GM12878 (cell line): ENCODE data around the gene OR10G3. TPM values are rescaled to one million over a fixed set of nuclear protein-coding genes. Genes with fewer than 3 reads are reported as not detected.

Source experiments
- ATAC-seq: fragments of 200-7000 bp; cut with Tn5 transposase; 3 replicates; pipeline ENCODE4 v1.9.1; 2020; ENCODE audit warnings: mild to moderate bottlenecking, moderate library complexity
- BruUV-seq: library from RNA; stranded (reverse); fragments of 400-500 nt; replicated peaks from 2 replicates; lab custom pipeline; 2021; lab: Mats Ljungman, UMichigan
- CTCF ChIA-PET: fragments of 300-600 bp; sonication (Branson Sonifier 250); formaldehyde crosslinking; extraction: SDS; loops from one replicate; lab custom pipeline; 2021; ENCODE audit warnings: inconsistent platforms; lab: Yijun Ruan, JAX
- POLR2A ChIA-PET: fragments of 350-600 bp; formaldehyde crosslinking; extraction: SDS; loops from one replicate; lab custom pipeline; 2021; ENCODE audit warnings: inconsistent platforms; lab: Charles Lee
- RAD21 ChIA-PET: fragments of 300-600 bp; sonication (Branson Sonifier 250); formaldehyde crosslinking; loops from one replicate; lab custom pipeline; 2023; ENCODE audit warnings: antibody characterized with exemption; ENCODE audit not compliant: unreplicated experiment; lab: Charles Lee
- SMC1A ChIA-PET: fragments of 300-600 bp; sonication (Branson Sonifier 250); formaldehyde crosslinking; loops from one replicate; lab custom pipeline; 2023; ENCODE audit not compliant: unreplicated experiment, uncharacterized antibody; lab: Charles Lee
- DNase-seq: peaks from one replicate; pipeline ENCODE4 v3.0.0-alpha.2; 2011; ENCODE audit warnings: low read depth, low spot score
- FAIRE-seq: peaks from 3 replicates; lab custom pipeline; 2011; peaks lifted over from hg19 to GRCh38; lab: Jason Lieb, UNC
- H2AFZ ChIP-seq: 2 replicates; pipeline ENCODE4 v1.6.0; 2011; ENCODE audit warnings: low read depth, low read length, control low read depth; ENCODE audit not compliant: control insufficient read depth
- H3K27ac ChIP-seq: 2 replicates; pipeline ENCODE4 v1.5.1; 2011; ENCODE audit warnings: control low read depth; ENCODE audit not compliant: control insufficient read depth, insufficient read depth
- H3K27me3 ChIP-seq, 2 experiments: replicated peaks in 1 of 2; 2 replicates each; pipeline versions ENCODE4 v1.6.0 to v1.6.1; 2011; ENCODE audit warnings: low read length in 1 of 2; ENCODE audit not compliant: control insufficient read depth in 2 of 2, insufficient read depth in 2 of 2
- H3K36me3 ChIP-seq, 2 experiments: 2 replicates each; pipeline ENCODE4 v1.5.1; 2011; ENCODE audit warnings: low read length in 1 of 2; ENCODE audit not compliant: control insufficient read depth in 2 of 2, insufficient read depth in 2 of 2
- H3K4me1 ChIP-seq: 2 replicates; pipeline ENCODE4 v1.6.1; 2011; ENCODE audit warnings: mild to moderate bottlenecking, low read length, moderate library complexity, mixed read lengths; ENCODE audit not compliant: control insufficient read depth, insufficient read depth
- H3K4me2 ChIP-seq: 2 replicates; pipeline ENCODE4 v1.6.0; 2011; ENCODE audit warnings: control low read depth; ENCODE audit not compliant: control insufficient read depth, insufficient read depth
- H3K4me3 ChIP-seq: fragments of 200-600 bp; sonication (generic); 2 replicates; pipeline ENCODE4 v1.5.1; 2016
- H3K79me2 ChIP-seq: 2 replicates; pipeline ENCODE4 v1.6.0; 2011; ENCODE audit warnings: low read length; ENCODE audit not compliant: control insufficient read depth, insufficient read depth
- H3K9ac ChIP-seq: 2 replicates; pipeline ENCODE4 v1.8.0; 2011; ENCODE audit warnings: low read length, control low read depth, mixed read lengths; ENCODE audit not compliant: control insufficient read depth, insufficient read depth
- H3K9me3 ChIP-seq: replicated peaks from 3 replicates; pipeline ENCODE4 v1.5.1; 2011; ENCODE audit warnings: mild to moderate bottlenecking, low read length; ENCODE audit not compliant: control insufficient read depth, insufficient read depth
- H4K20me1 ChIP-seq: 2 replicates; pipeline ENCODE4 v1.6.0; 2011; ENCODE audit not compliant: control insufficient read depth, insufficient read depth
- CHD1 ChIP-seq: IDR thresholded peaks from 2 replicates; pipeline ENCODE4 v1.6.1; 2012; ENCODE audit warnings: low read depth, low read length, improper control_type of control experiment
- CHD2 ChIP-seq: IDR thresholded peaks from 2 replicates; pipeline ENCODE4 v1.6.1; 2011; ENCODE audit warnings: low read depth, low read length, improper control_type of control experiment, borderline replicate concordance
- E2F4 ChIP-seq: IDR thresholded peaks from 2 replicates; pipeline ENCODE4 v1.6.1; 2012; ENCODE audit warnings: low read depth, low read length, improper control_type of control experiment
- IKZF1 ChIP-seq: fragments of 450-650 bp; conservative IDR thresholded peaks from 2 replicates; pipeline ENCODE4 v1.6.1; 2017; ENCODE audit warnings: antibody characterized with exemption, mild to moderate bottlenecking
- LARP7 ChIP-seq: fragments of 450-650 bp; IDR thresholded peaks from 2 replicates; pipeline ENCODE4 v1.6.1; 2017; ENCODE audit warnings: mild to moderate bottlenecking
- NFIC ChIP-seq: IDR thresholded peaks from 2 replicates; pipeline ENCODE4 v1.6.1; 2012; ENCODE audit warnings: low read depth, mild to moderate bottlenecking, inconsistent platforms, low read length, moderate library complexity
- PML ChIP-seq: IDR thresholded peaks from 2 replicates; pipeline ENCODE4 v1.6.1; 2012; ENCODE audit warnings: low read length, inconsistent platforms
- RFX5 ChIP-seq: IDR thresholded peaks from 2 replicates; pipeline ENCODE4 v1.6.1; 2011; ENCODE audit warnings: low read depth, low read length, improper control_type of control experiment
- SIX5 ChIP-seq: IDR thresholded peaks from 2 replicates; pipeline ENCODE4 v1.6.1; 2011; ENCODE audit warnings: mild to moderate bottlenecking, low read depth, low read length, moderate library complexity; ENCODE audit not compliant: severe bottlenecking
- TCF12 ChIP-seq: IDR thresholded peaks from 2 replicates; pipeline ENCODE4 v1.6.1; 2011; ENCODE audit warnings: low read depth, mild to moderate bottlenecking, low read length
- ZBTB40 ChIP-seq: fragments of 450-650 bp; IDR thresholded peaks from 2 replicates; pipeline ENCODE4 v1.6.1; 2016; ENCODE audit warnings: mild to moderate bottlenecking, moderate library complexity, borderline replicate concordance
- WGBS: methylation state at CpG from one replicate; pipeline ENCODE4 v1.1.6; 2016; ENCODE audit warnings: low lambda C conversion rate; ENCODE audit not compliant: insufficient replicate concordance, insufficient coverage; ENCODE audit errors: missing lambda C conversion rate; 5-methylcytosine and 5-hydroxymethylcytosine counted together
- in situ Hi-C: fragments of 300-500 bp; cut with MboI; formaldehyde crosslinking; loops from 9 replicates; pipeline ENCODE4 v1.14.3; 2018; ENCODE audit warnings: mixed read lengths
- intact Hi-C: fragments of 100-400 bp; cut with micrococcal nuclease; formaldehyde crosslinking; loops from one replicate; pipeline ENCODE4 v1.14.2; 2022; ENCODE audit not compliant: unreplicated experiment
- polyA plus RNA-seq, 11 experiments: library from polyadenylated mRNA; depleted of rRNA in 4 of 11; unstranded in 6 of 11; stranded (reverse) in 5 of 11; fragments of >200 nt; fragmentation: Nextera tagmentation in 4 of 11; fragmentation: Illumina TruSeq in 1 of 11; extraction: Ambion mirVana in 4 of 11; extraction: Trizol in 1 of 11; gene quantifications; 1 replicate in 1 of 11; 2 replicates in 10 of 11; pipeline versions ENCODE4 v1.2.1 to v1.2.3, GENCODE V29; 2011 to 2016; ENCODE audit warnings: inconsistent platforms in 2 of 11, missing spikeins in 2 of 11, low read depth in 1 of 11
- total RNA-seq, 4 experiments: library from RNA; depleted of rRNA in 3 of 4; stranded (reverse); fragments of >200 nt in 3 of 4; fragmentation: Illumina TruSeq in 1 of 4; extraction: Trizol in 1 of 4; gene quantifications; 2 replicates each; pipeline versions ENCODE4 v1.2.1 to v1.2.3, GENCODE V29; 2013 to 2021
- TF ChIP-seq, protein P1 (sequence below): fragments of 450-650 bp; IDR thresholded peaks from 2 replicates; pipeline ENCODE4 v1.6.1; 2017; ENCODE audit warnings: borderline replicate concordance

Gene OR10G3
- total and polyA plus RNA-seq, 10 of the 15 experiments (the other 5 are each of a cell fraction or from before 2014, with no cell fraction given) = not detected

DNA sequence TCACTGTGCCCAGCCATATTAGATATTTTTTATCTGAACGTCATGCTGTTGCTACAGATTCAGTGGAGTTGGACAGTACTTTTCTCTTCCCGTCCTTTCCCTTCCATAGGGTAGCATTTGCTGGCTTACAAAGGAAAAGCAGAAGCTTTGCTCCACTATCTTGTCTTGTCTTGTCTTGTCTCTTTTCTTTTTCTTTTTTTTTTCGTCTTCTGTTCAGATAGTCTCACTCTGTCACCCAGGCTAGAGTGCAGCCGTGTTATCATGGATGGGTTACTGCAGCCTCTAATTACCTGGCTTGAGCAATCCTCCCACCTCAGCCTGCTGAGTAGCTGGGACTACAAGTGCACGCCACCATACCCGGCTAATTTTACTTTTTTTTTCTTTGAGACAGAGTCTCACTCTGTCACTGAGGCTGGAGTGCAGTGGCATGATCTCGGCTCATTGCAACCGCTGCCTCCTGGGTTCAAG, 21.1 kb downstream of the OR10G3 start:
- ATAC-seq (no peak), DNase-seq (no peak), FAIRE-seq (no peak)
- BruUV-seq = no TSS peak
- no peaks in the 10 kb centered on the region for H3K79me2 ChIP-seq
- H4K20me1 ChIP-seq = no peaks in the 10 kb centered on the region
- no peaks in the 10 kb centered on the region for H3K36me3 ChIP-seq
- no peaks in the 10 kb centered on the region for H3K9me3 ChIP-seq
- H3K4me3 ChIP-seq = no peak overlapping the region
- ChIA-PET RAD21 (interaction anchor here (0.6 to 6.3 kb wide), 4 partner anchors 51 to 171 kb away, joined by 3 to 141 read pairs (median 4); partner anchors contain the start of gene CHD8), POLR2A (interaction anchor here (0.6 to 1.1 kb wide), 3 partner anchors 174 to 457 kb away, joined by 3 to 4 read pairs (median 3); no protein-coding TSS in a partner anchor), SMC1A (interaction anchor here (1.6 to 7.1 kb wide), 2 partner anchors 56 to 60 kb away, joined by 3 to 133 read pairs; no protein-coding TSS in a partner anchor), CTCF (interaction anchor here (0.6 to 9.5 kb wide), 6 partner anchors 32 to 1414 kb away, joined by 3 to 207 read pairs (median 4); partner anchors contain the start of gene SALL2)
- no peaks in the 10 kb centered on the region for H3K4me1 ChIP-seq
- H3K9ac ChIP-seq = no peak overlapping the region
- TF ChIP-seq, protein P1, sequence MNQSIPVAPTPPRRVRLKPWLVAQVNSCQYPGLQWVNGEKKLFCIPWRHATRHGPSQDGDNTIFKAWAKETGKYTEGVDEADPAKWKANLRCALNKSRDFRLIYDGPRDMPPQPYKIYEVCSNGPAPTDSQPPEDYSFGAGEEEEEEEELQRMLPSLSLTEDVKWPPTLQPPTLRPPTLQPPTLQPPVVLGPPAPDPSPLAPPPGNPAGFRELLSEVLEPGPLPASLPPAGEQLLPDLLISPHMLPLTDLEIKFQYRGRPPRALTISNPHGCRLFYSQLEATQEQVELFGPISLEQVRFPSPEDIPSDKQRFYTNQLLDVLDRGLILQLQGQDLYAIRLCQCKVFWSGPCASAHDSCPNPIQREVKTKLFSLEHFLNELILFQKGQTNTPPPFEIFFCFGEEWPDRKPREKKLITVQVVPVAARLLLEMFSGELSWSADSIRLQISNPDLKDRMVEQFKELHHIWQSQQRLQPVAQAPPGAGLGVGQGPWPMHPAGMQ = no peak
- TF ChIP-seq LARP7 (no peak), TCF12 (no peak), IKZF1 (no peak), E2F4 (no peak), CHD2 (no peak), PML (no peak), CHD1 (no peak), SIX5 (no peak), ZBTB40 (no peak), RFX5 (no peak), NFIC (no peak)
- intact Hi-C loops (no loop called here), in situ Hi-C loops (loop anchor here (5.0 kb wide), 1 partner anchor 56 kb away; no protein-coding TSS in a partner anchor)
- no peaks in the 10 kb centered on the region for H3K27me3 ChIP-seq
- no peak overlapping the region for H2AFZ ChIP-seq
- WGBS = 48% methylated on average over 7 of the region's 8 CpGs
- H3K4me2 ChIP-seq = no peak overlapping the region
- H3K27ac ChIP-seq = no peak overlapping the region
